Stimulated activated CD4-positive, alpha-beta T cell treated with anti-CD3 and anti-CD28 coated beads, TNF-alpha, amount 100 ng/mL, for 1 hour (primary cell): ENCODE measurements around the gene BBC3.
A peak's percentile ranks its signal among the peaks of the same experiment; 100 is the strongest.

ENCODE experiments used
- DNase-seq, 3 donors: peaks; one replicate each; pipeline ENCODE4 v3.0.0-alpha.2; 2020; ENCODE audit warnings: low read depth in 3 of 3, low spot score in 1 of 3

The BBC3 gene

DNA sequence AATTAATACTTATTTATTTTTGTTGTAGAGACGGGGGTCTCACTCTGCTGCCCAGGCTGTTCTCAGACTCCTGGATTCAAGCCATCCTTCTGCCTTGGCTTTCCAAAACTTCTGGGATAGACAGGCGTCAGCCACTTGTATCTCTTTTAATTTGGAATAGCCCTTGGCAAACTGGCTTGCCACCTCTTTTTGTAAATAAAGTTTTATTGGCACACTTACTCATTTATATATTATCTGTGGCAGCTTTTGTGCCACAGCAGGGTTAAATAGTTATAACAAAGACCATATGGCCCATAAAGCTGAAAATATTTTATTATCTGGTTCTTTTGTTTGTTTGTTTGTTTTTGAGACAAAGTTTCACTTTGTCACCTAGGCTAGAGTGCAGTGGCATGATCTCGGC, 30.5 kb downstream of the BBC3 start:
- DNase-seq = no peak

DNA sequence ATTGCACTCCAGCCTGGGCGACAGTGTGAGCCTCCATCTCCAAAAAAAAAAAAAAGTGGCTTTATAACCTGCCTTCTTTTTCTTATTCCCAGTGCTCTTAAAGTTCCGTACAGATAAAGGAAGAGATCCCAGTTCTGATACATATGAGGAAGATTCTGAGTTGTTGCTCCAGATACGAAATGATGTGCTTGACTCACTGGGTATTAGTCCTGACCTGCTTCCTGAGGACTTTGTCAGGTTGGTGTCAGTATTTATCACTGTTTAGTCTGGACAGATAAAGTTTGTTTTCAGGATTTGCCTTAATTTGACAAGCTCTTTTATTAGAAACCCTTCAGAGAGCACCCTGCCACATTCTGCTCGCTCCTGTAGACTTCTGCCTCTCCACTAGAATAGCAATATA, 33.9 kb downstream of the BBC3 start:
- no peak for DNase-seq

DNA sequence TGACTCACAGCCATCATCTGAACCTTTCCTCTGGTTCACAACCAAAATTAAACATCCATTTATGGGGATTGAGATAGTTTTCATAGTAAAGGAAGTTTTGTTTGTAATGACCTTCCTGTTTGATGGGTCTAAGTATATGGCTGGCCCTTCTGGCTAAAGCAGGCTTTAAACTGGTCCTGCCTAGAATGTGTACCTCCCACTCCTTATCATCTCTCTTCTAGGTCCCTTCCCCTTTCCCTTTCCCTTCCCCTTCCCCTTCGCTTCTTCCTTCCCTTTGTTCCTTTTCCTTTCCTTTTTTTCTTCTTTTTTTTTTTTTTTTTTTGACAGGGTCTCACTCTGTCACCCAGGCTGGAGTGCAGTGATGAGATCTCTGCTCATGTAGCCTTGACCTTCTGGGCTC, 35.6 kb downstream of the BBC3 start:
- DNase-seq = no peak

DNA sequence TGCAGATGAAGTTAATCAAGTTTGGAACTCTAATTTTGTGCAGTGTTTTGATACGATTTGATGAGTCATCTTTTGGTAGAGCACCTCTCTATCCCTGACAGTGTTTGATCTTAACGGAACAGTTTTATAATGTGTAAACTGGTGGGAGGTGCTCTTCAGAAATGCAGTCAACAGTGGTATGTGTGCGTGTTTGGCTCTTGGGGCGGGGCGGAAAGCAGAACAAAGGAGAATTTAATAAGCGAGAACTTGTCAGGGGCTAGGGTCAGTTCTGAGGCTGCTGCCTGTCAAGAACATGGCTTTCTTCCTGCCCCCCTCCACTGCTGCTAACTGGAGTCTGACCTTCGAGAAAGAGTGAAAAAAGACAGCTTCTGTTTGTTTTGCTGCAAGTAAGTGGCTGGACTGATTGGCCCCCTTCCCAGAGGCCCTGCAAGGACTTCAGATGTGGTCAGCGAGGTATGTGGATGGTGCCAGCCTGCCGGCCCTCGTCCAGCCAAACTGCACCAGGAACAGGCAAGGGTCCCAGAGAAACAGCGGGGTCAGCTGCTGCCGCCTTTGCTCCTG, 40.8 kb downstream of the BBC3 start:
- peak in 2 of 3 donors; percentile 9 to 42 for DNase-seq

DNA sequence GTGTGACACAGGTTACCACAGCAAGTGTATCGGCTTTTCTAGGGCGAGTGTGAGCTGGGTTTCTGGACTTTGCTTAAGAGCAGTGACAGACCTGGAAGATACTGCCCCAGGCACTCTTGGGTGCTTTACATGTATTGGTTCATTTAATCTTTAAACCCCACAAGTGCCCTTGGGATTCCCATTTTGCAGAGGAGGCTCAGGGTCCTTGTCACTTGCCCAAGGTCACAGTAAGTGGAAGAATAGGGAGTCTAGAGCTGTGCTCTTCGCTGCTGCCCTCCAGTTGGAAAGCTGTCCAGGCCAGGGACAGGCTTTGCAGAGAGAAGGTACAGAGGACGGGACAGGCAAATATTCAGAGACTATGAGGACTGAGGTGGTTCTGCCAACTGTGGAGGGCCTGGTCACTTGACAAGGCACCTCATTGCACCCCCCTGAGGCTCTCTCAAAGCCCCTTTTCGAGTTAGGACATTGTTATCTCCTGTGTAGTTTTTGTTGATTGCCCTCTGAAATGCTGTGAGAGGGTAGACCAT, 42.4 kb downstream of the BBC3 start:
- DNase-seq = no peak

DNA sequence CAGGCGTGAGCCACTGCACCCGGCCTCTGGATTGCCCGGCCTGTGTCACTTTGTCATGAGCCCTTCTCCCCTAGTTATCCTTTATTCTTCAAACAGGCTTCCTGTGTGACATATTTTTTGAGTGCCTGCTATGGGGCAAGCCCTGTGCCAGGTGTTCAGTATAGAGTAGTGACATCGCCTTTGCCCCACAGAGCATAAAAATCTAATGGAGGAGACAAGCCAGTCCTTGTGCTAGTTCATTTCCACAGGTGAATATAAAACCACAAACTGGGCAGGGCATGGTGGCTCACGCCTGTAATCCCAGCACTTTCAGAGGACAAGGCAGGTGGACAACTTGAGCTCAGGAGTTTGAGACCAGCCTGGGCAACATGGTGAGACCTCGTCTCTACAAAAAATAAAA, 43.2 kb downstream of the BBC3 start:
- no peak for DNase-seq

DNA sequence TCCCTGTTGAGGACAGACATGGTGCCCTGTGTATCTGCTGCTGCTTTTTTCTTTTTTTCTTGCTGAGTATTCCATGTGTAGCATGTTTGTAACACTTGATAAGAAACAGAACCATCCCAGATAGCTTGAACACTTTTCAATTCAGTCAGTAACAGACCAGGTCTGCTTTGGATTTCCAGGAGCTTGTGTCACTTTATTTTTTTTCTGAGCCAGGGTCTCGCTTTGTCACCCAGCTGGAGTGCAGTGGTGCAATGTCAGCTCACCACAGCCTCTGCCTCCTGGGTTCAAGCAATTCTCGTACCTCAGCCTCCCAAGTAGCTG, 43.7 kb downstream of the BBC3 start:
- no peak for DNase-seq

DNA sequence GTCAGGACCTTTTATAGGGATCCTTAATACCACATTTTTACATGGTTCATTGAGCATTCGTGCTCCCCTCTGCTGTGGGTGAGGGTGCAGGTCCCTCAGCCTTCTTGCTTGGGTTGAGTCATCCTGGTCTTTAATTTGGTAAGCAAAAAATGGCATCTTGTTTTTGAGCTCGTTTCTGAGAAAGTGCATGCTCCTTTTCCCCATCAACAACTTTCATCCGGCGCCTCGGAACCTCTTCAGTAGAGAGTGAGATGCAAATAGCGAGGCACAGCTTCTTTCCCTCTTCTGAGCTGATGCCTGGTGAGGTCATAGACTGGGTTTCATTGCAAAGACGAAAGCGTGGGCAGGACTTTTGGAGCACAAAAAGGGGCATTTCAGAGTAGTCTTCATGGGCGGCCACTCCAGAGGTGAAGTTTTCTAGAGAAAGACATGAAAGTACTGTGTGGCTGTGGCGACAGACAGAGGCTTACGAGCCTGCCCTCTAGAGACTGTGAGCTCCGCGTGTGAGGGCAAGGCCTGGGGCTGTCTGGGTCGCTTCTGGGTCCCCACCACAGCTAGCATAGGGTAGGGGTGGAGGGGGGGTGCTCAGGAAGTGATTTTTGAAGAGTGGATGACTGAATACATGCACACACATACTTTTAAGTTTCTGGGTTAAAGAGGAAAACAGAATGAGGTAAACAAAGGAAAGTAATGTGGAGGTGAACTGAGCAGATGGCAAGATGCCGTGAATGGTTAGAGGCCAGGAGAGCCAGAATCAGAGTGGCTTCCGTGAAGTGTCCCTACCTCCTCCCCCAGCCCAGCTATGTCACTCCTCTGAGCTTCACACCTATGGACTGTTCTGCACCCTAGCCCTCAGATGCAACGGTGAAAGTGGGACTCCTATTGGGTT, 44.3 kb downstream of the BBC3 start:
- DNase-seq = peak; percentile 50 to 67 (median 58)

DNA sequence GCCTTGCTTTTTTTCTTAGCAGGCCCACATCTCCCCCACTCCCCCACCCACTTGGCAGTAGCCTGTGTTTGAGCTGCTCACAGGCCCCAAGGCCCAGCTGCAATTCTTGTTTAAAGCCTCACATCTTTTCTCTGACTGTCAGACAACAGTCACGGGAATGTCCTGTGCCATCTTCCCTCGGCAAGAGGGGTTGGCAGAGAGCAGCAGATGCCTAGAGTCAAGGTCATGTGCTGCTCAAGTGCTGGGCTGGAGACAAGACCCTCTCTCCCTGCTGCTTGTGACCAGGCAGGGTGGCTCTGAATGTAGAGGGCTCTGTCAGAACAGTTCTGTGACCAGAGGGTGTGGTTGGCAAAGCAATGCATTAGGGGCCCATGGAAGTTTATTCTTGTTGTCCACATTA, 47.4 kb downstream of the BBC3 start:
- no peak for DNase-seq

DNA sequence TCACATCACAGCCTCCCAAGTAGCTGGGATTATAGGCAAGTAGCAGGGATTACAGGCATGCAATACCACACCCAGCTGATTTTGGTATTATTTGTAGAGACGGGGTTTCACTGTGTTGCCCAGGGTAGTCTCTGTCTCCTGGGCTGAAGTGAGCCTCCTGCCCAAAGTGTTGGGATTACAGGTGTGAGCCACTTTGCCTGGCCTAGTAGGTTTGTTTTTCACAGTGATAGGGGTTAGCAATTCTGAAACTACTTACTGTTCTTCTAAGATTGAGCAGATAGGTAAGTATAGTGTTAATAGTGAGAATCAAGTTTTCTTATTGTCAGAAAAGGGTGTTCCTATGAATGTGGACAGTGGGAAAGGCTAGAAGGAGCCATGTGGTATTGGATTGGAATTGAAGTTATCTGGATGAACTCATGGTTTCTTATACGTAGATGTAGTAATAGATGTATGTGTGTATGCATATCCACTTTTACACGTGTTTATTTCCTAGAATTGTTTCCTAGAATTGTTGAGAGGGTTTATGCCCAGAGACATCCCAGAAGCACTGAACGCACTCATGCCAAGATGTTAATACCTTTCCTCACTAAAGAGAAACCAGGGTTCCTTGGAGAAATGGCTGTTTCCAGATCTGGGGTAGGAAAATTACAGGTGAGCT, 51.2 kb downstream of the BBC3 start:
- no peak for DNase-seq

DNA sequence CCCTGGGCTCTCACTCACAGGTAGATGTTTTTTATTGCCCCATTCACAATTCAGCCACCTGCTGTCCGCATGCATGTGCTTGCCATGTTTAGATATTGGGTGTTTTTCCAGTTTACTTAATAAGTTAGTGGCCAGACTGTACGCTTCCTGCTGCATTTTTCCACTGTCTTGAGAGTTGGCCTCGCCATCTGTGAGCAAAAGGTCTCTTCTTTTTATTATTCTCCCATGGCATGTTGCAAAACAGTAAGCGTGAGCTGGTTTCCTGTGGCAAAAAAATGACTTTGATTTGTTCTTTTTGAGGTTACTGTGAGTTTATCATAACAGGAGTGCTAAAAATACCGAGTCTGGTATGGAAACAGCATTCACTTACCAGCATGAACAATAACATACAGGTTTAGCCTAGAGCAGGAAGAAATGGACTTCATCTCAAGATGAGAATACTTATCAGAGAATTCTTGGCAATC, 54.3 kb downstream of the BBC3 start:
- DNase-seq = peak in 1 of 3 donors; percentile 27

DNA sequence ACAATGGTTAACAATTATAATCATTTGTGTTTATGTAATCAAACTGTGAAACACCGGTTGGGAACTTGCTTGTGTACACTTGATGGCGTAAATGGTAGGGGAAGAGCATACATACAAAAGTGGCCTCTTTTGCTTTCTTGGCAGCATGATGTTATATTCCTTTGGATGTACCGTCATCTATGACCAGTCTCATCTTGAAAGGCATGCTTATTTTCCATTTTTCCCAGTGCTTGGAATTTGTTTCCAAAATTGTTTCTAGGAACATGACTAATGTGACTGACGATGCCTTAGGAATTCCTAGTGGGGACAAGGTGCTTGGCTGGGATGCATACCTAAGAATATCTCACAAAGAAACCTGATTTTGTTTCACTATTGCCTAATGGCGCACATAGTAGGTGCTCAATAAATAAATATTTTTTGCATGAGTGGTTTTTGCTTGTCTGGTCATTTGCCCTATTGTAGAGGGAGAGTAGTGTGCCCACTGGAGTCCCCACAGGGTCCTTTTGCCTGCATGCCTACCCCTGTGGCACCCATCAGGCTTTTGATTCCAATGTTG, 54.9 kb downstream of the BBC3 start:
- DNase-seq = no peak

DNA sequence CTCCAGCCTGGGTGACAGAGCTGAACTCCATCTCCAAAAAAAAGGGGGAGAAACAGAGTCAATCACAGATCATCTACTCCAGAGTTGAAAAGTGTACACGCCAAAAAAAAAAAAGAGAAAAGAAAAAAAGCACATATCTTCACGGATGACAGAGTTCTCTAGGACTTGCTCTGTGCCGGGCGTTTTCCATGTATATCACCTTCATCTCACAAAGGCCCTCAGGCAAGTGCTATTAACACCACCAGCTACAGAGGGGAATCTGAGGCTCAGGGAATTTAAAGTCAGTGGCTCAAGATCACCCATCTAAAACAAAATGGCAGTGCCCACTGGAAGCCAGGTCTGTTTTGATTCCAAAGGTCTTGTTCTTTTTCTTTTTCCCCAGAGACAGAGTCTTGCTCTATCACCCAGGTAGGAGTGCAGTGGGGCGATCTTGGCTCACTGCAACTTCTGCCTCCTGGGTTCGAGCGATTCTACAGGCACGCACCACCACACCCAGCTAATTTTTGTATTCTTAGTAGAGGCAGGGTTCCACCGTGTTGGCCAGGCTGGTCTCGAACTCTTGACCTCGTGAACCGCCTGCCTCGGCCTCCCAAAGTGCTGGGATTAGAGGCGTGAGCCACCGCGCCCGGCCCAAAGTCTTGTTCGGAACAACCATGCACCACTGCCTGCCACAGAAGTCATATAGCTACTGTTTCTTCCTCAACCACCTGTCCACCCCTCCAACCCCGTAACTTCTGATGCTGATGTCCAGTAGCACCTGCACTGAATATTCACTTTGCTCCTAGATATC, 58.1 kb downstream of the BBC3 start:
- no peak for DNase-seq
